ENCODE results near the gene LARP6.

The LARP6 gene

GRCh38 chr15:70801109-70801508 is 52.8 kb downstream of the LARP6 start:
- Histone ChIP-seq H3K36me3 (ENCODE audit: insufficient read depth, low read length) (no peaks in the 10 kb centered on the region), H3K9ac (ENCODE audit: low read depth, low read length) (no peak overlapping the region), H3K4me1 (ENCODE audit: control insufficient read depth, insufficient read depth, low read length) (peaks cover 47% of the 10 kb centered on the region)

GRCh38 chr15:70799667-70800450 is 54.1 kb downstream of the LARP6 start:
- peak overlapping the region; percentile 62 for H3K9ac ChIP-seq (ENCODE audit: low read depth, low read length)
- H3K4me1 ChIP-seq (ENCODE audit: control insufficient read depth, insufficient read depth, low read length): peaks cover 58% of the 10 kb centered on the region
- H3K27me3 ChIP-seq (ENCODE audit: control insufficient read depth, insufficient read depth, low read length): no peaks in the 10 kb centered on the region
- peak overlapping the region; percentile 54 for H3K4me2 ChIP-seq (ENCODE audit: low read length)
- no peak overlapping the region for H3K4me3 ChIP-seq (ENCODE audit: low read length)
- no peaks in the 10 kb centered on the region for H3K36me3 ChIP-seq (ENCODE audit: insufficient read depth, low read length)
- H3K9me3 ChIP-seq (replicated peaks; ENCODE audit: low read length): no peaks in the 10 kb centered on the region

More at GRCh38 chr15:70801109-70801508, 52.8 kb downstream of the LARP6 start:
- H3K27me3 ChIP-seq (ENCODE audit: control insufficient read depth, insufficient read depth, low read length): no peaks in the 10 kb centered on the region
- H3K9me3 ChIP-seq (replicated peaks; ENCODE audit: low read length): no peaks in the 10 kb centered on the region
- no peak overlapping the region for H3K4me3 ChIP-seq (ENCODE audit: low read length)
- no peak overlapping the region for H3K4me2 ChIP-seq (ENCODE audit: low read length)

GRCh38 chr15:70797464-70797863 is 56.5 kb downstream of the LARP6 start:
- no peak overlapping the region for H3K4me2 ChIP-seq (ENCODE audit: low read length)
- H3K36me3 ChIP-seq (ENCODE audit: insufficient read depth, low read length): no peaks in the 10 kb centered on the region
- H3K9ac ChIP-seq (ENCODE audit: low read depth, low read length): no peak overlapping the region
- H3K9me3 ChIP-seq (replicated peaks; ENCODE audit: low read length): no peaks in the 10 kb centered on the region
- no peaks in the 10 kb centered on the region for H3K27me3 ChIP-seq (ENCODE audit: control insufficient read depth, insufficient read depth, low read length)
- peaks cover 76% of the 10 kb centered on the region for H3K4me1 ChIP-seq (ENCODE audit: control insufficient read depth, insufficient read depth, low read length)
- no peak overlapping the region for H3K4me3 ChIP-seq (ENCODE audit: low read length)

- no peaks in the 10 kb centered on the region for H3K36me3 ChIP-seq (ENCODE audit: insufficient read depth, low read length)
- H3K9me3 ChIP-seq (replicated peaks; ENCODE audit: low read length): no peaks in the 10 kb centered on the region
- no peak overlapping the region for H3K4me2 ChIP-seq (ENCODE audit: low read length)
- H3K27me3 ChIP-seq (ENCODE audit: control insufficient read depth, insufficient read depth, low read length): no peaks in the 10 kb centered on the region
- H3K4me1 ChIP-seq (ENCODE audit: control insufficient read depth, insufficient read depth, low read length): peaks cover 80% of the 10 kb centered on the region
- H3K4me3 ChIP-seq (ENCODE audit: low read length): no peak overlapping the region
- H3K9ac ChIP-seq (ENCODE audit: low read depth, low read length): no peak overlapping the region
Measured at GRCh38 chr15:70796516-70797310, 57.2 kb downstream of the LARP6 start.

- peak overlapping the region; percentile 87 for H3K9ac ChIP-seq (ENCODE audit: low read depth, low read length)
- no peaks in the 10 kb centered on the region for H3K9me3 ChIP-seq (replicated peaks; ENCODE audit: low read length)
- peak overlapping the region; percentile 74 for H3K4me2 ChIP-seq (ENCODE audit: low read length)
- no peaks in the 10 kb centered on the region for H3K36me3 ChIP-seq (ENCODE audit: insufficient read depth, low read length)
- H3K4me3 ChIP-seq (ENCODE audit: low read length): peak overlapping the region; percentile 43
- H3K4me1 ChIP-seq (ENCODE audit: control insufficient read depth, insufficient read depth, low read length): peaks cover 76% of the 10 kb centered on the region
- no peaks in the 10 kb centered on the region for H3K27me3 ChIP-seq (ENCODE audit: control insufficient read depth, insufficient read depth, low read length)
Measured at GRCh38 chr15:70795311-70795665, 58.7 kb downstream of the LARP6 start.

- peaks cover 73% of the 10 kb centered on the region for H3K4me1 ChIP-seq (ENCODE audit: control insufficient read depth, insufficient read depth, low read length)
- no peaks in the 10 kb centered on the region for H3K27me3 ChIP-seq (ENCODE audit: control insufficient read depth, insufficient read depth, low read length)
- no peaks in the 10 kb centered on the region for H3K9me3 ChIP-seq (replicated peaks; ENCODE audit: low read length)
- H3K9ac ChIP-seq (ENCODE audit: low read depth, low read length): peak overlapping the region; percentile 87
- no peaks in the 10 kb centered on the region for H3K36me3 ChIP-seq (ENCODE audit: insufficient read depth, low read length)
- H3K4me2 ChIP-seq (ENCODE audit: low read length): peak overlapping the region; percentile 74
- H3K4me3 ChIP-seq (ENCODE audit: low read length): peak overlapping the region; percentile 43
Measured at GRCh38 chr15:70794596-70795310, 59.2 kb downstream of the LARP6 start.

GRCh38 chr15:70793694-70794093 is 60.3 kb downstream of the LARP6 start:
- Histone ChIP-seq H3K9me3 (replicated peaks; ENCODE audit: low read length) (no peaks in the 10 kb centered on the region), H3K9ac (ENCODE audit: low read depth, low read length) (peak overlapping the region; percentile 87), H3K36me3 (ENCODE audit: insufficient read depth, low read length) (no peaks in the 10 kb centered on the region), H3K4me2 (ENCODE audit: low read length) (no peak overlapping the region), H3K27me3 (ENCODE audit: control insufficient read depth, insufficient read depth, low read length) (no peaks in the 10 kb centered on the region), H3K4me1 (ENCODE audit: control insufficient read depth, insufficient read depth, low read length) (peaks cover 70% of the 10 kb centered on the region), H3K4me3 (ENCODE audit: low read length) (no peak overlapping the region)

- no peaks in the 10 kb centered on the region for H3K27me3 ChIP-seq (ENCODE audit: control insufficient read depth, insufficient read depth, low read length)
- H3K4me2 ChIP-seq (ENCODE audit: low read length): peak overlapping the region; percentile 42
- no peaks in the 10 kb centered on the region for H3K36me3 ChIP-seq (ENCODE audit: insufficient read depth, low read length)
- H3K9ac ChIP-seq (ENCODE audit: low read depth, low read length): peak overlapping the region; percentile 9
- H3K9me3 ChIP-seq (replicated peaks; ENCODE audit: low read length): no peaks in the 10 kb centered on the region
- no peak overlapping the region for H3K4me3 ChIP-seq (ENCODE audit: low read length)
- H3K4me1 ChIP-seq (ENCODE audit: control insufficient read depth, insufficient read depth, low read length): peaks cover 79% of the 10 kb centered on the region
Measured at GRCh38 chr15:70792171-70792573, 61.8 kb downstream of the LARP6 start.

- no peak overlapping the region for H3K4me3 ChIP-seq (ENCODE audit: low read length)
- H3K9ac ChIP-seq (ENCODE audit: low read depth, low read length): peak overlapping the region; percentile 24
- H3K36me3 ChIP-seq (ENCODE audit: insufficient read depth, low read length): no peaks in the 10 kb centered on the region
- no peaks in the 10 kb centered on the region for H3K27me3 ChIP-seq (ENCODE audit: control insufficient read depth, insufficient read depth, low read length)
- H3K9me3 ChIP-seq (replicated peaks; ENCODE audit: low read length): no peaks in the 10 kb centered on the region
- peaks cover 70% of the 10 kb centered on the region for H3K4me1 ChIP-seq (ENCODE audit: control insufficient read depth, insufficient read depth, low read length)
- peak overlapping the region; percentile 20 for H3K4me2 ChIP-seq (ENCODE audit: low read length)
Measured at GRCh38 chr15:70791259-70791658, 62.7 kb downstream of the LARP6 start.

- no peak overlapping the region for H3K4me3 ChIP-seq (ENCODE audit: low read length)
- H3K9me3 ChIP-seq (replicated peaks; ENCODE audit: low read length): no peaks in the 10 kb centered on the region
- peaks cover 51% of the 10 kb centered on the region for H3K4me1 ChIP-seq (ENCODE audit: control insufficient read depth, insufficient read depth, low read length)
- no peaks in the 10 kb centered on the region for H3K27me3 ChIP-seq (ENCODE audit: control insufficient read depth, insufficient read depth, low read length)
- H3K4me2 ChIP-seq (ENCODE audit: low read length): no peak overlapping the region
- H3K36me3 ChIP-seq (ENCODE audit: insufficient read depth, low read length): no peaks in the 10 kb centered on the region
- no peak overlapping the region for H3K9ac ChIP-seq (ENCODE audit: low read depth, low read length)
Measured at GRCh38 chr15:70789213-70789612, 64.7 kb downstream of the LARP6 start.
